GM23338 (cell line): Measurements from ENCODE around the gene KCNQ5. TPM values are rescaled to one million over a fixed set of nuclear protein-coding genes. Genes with fewer than 3 reads are reported as not detected.

Source experiments
- ATAC-seq: fragments of 200-7000 bp; cut with Tn5 transposase; 3 replicates; pipeline ENCODE4 v1.9.1; 2020
- DNase-seq: peaks from one replicate; pipeline ENCODE4 v3.0.0-alpha.2; 2015; ENCODE audit warnings: low spot score
- H2AFZ ChIP-seq: fragments of 200-600 bp; sonication (generic); 2 replicates; pipeline ENCODE4 v1.8.0; 2016; ENCODE audit warnings: antibody characterized with exemption, mild to moderate bottlenecking, moderate library complexity
- H3F3A ChIP-seq: fragments of 200-600 bp; sonication (generic); replicated peaks from 2 replicates; pipeline ENCODE4 v1.8.0; 2017; ENCODE audit warnings: antibody characterized with exemption, mixed run types, low read depth
- H3K27ac ChIP-seq: fragments of 200-600 bp; sonication (generic); 2 replicates; pipeline ENCODE4 v1.6.1; 2016; ENCODE audit warnings: low read depth
- H3K27me3 ChIP-seq: fragments of 200-600 bp; sonication (generic); 2 replicates; pipeline ENCODE4 v1.8.0; 2016; ENCODE audit warnings: mild to moderate bottlenecking, mixed run types, moderate library complexity; ENCODE audit not compliant: insufficient read depth
- H3K36me3 ChIP-seq: fragments of 200-600 bp; sonication (generic); 2 replicates; pipeline ENCODE4 v1.8.0; 2016; ENCODE audit warnings: mild to moderate bottlenecking; ENCODE audit not compliant: insufficient read depth
- H3K4me1 ChIP-seq: fragments of 200-600 bp; sonication (generic); 2 replicates; pipeline ENCODE4 v1.8.0; 2016; ENCODE audit warnings: mild to moderate bottlenecking, moderate library complexity; ENCODE audit not compliant: insufficient read depth
- H3K4me2 ChIP-seq: fragments of 200-600 bp; sonication (generic); 2 replicates; pipeline ENCODE4 v1.7.1; 2017; ENCODE audit warnings: mixed run types
- H3K4me3 ChIP-seq: fragments of 200-600 bp; sonication (generic); 2 replicates; pipeline ENCODE4 v1.6.1; 2016; ENCODE audit warnings: mixed run types
- H3K79me2 ChIP-seq: fragments of 200-600 bp; sonication (generic); replicated peaks from 2 replicates; pipeline ENCODE4 v1.8.0; 2017; ENCODE audit warnings: mild to moderate bottlenecking; ENCODE audit not compliant: insufficient read depth
- H3K9me2 ChIP-seq: fragments of 200-600 bp; sonication (generic); 2 replicates; pipeline ENCODE4 v1.8.0; 2017; ENCODE audit not compliant: insufficient read depth
- H4K20me1 ChIP-seq: fragments of 200-600 bp; sonication (generic); replicated peaks from 2 replicates; pipeline ENCODE4 v1.8.0; 2017; ENCODE audit warnings: mild to moderate bottlenecking; ENCODE audit not compliant: insufficient read depth
- H3K27ac Mint-ChIP-seq: 2 replicates; pipeline ENCODE4 v1.8.0; 2020; ENCODE audit warnings: inconsistent platforms, mild to moderate bottlenecking, moderate library complexity, mixed read lengths
- H3K27me3 Mint-ChIP-seq: 3 replicates; pipeline ENCODE4 v1.8.0; 2022; ENCODE audit warnings: low read depth, mild to moderate bottlenecking, moderate library complexity, mixed read lengths, inconsistent platforms; ENCODE audit not compliant: insufficient read depth, poor library complexity
- H3K36me3 Mint-ChIP-seq: 3 replicates; pipeline ENCODE4 v1.8.0; 2021; ENCODE audit warnings: low read depth, mild to moderate bottlenecking, inconsistent platforms, moderate library complexity, mixed read lengths
- H3K4me1 Mint-ChIP-seq: 3 replicates; pipeline ENCODE4 v1.8.0; 2020; ENCODE audit warnings: mild to moderate bottlenecking, inconsistent platforms, mixed read lengths
- H3K4me3 Mint-ChIP-seq: 3 replicates; pipeline ENCODE4 v1.8.0; 2021; ENCODE audit warnings: moderate library complexity, mild to moderate bottlenecking, inconsistent platforms, mixed read lengths
- H3K9me3 Mint-ChIP-seq: 3 replicates; pipeline ENCODE4 v1.8.0; 2020; ENCODE audit warnings: moderate library complexity, mild to moderate bottlenecking, inconsistent platforms, mixed read lengths
- CREB1 ChIP-seq: fragments of 250-450 bp; sonication (Bioruptor Pico); IDR thresholded peaks from 2 replicates; pipeline ENCODE4 v1.5.0; 2020; ENCODE audit warnings: low read depth, mild to moderate bottlenecking, moderate library complexity
- EZH2 ChIP-seq: fragments of 200-600 bp; sonication (generic); IDR thresholded peaks from one replicate; pipeline ENCODE4 v1.8.0; 2017; ENCODE audit warnings: antibody characterized with exemption, mild to moderate bottlenecking, low read depth; ENCODE audit not compliant: unreplicated experiment
- EZH2phosphoT487 ChIP-seq: fragments of 200-600 bp; sonication (generic); IDR thresholded peaks from one replicate; pipeline ENCODE4 v1.8.1; 2018; ENCODE audit warnings: antibody characterized with exemption; ENCODE audit not compliant: unreplicated experiment
- JUNB ChIP-seq: IDR thresholded peaks from one replicate; pipeline ENCODE4 v1.6.1; 2016; ENCODE audit warnings: antibody characterized with exemption; ENCODE audit not compliant: unreplicated experiment
- NANOG ChIP-seq: IDR thresholded peaks from 2 replicates; pipeline ENCODE4 v1.6.1; 2016; ENCODE audit warnings: antibody characterized with exemption, borderline replicate concordance
- POLR2AphosphoS5 ChIP-seq: IDR thresholded peaks from 2 replicates; pipeline ENCODE4 v1.6.1; 2016; ENCODE audit warnings: antibody characterized with exemption, low read depth
- REST ChIP-seq: IDR thresholded peaks from one replicate; pipeline ENCODE4 v1.6.1; 2018; ENCODE audit warnings: antibody characterized with exemption; ENCODE audit not compliant: unreplicated experiment
- STAT1 ChIP-seq: IDR thresholded peaks from one replicate; pipeline ENCODE4 v1.6.1; 2016; ENCODE audit warnings: antibody characterized with exemption; ENCODE audit not compliant: unreplicated experiment
- ZNF114 ChIP-seq: fragments of 250-450 bp; sonication (Bioruptor Pico); IDR thresholded peaks from 2 replicates; pipeline ENCODE4 v1.5.0; 2020; ENCODE audit warnings: mild to moderate bottlenecking, moderate library complexity
- ZNF331 ChIP-seq: fragments of 250-450 bp; sonication (Bioruptor Pico); IDR thresholded peaks from 2 replicates; pipeline ENCODE4 v1.5.0; 2020; ENCODE audit warnings: low read depth, mild to moderate bottlenecking, moderate library complexity
- ZNF462 ChIP-seq: fragments of 250-450 bp; sonication (Bioruptor Pico); IDR thresholded peaks from 2 replicates; pipeline ENCODE4 v1.5.0; 2020; ENCODE audit warnings: mild to moderate bottlenecking, moderate library complexity
- polyA plus RNA-seq: library from polyadenylated mRNA; unstranded; fragments of >200 nt; fragmentation: Nextera tagmentation; extraction: Ambion mirVana; gene quantifications from 2 replicates; pipeline ENCODE4 v1.2.1, GENCODE V29; 2016
- total RNA-seq: library from RNA; depleted of rRNA; stranded (reverse); fragments of >200 nt; shearing (Covaris generic); gene quantifications from 2 replicates; pipeline ENCODE4 v1.2.3, GENCODE V29; 2014
- TF ChIP-seq, protein P1 (sequence below), 2 experiments: fragments of 200-600 bp in 1 of 2; sonication (generic) in 1 of 2; conservative IDR thresholded peaks; 2 replicates each; pipeline versions ENCODE4 v1.5.1 to v1.6.1; 2016 to 2017; ENCODE audit warnings: antibody characterized with exemption in 2 of 2, low read depth in 2 of 2, mild to moderate bottlenecking in 2 of 2, moderate library complexity in 1 of 2
- TF ChIP-seq, protein P2 (sequence below): IDR thresholded peaks from 2 replicates; pipeline ENCODE4 v1.6.1; 2016; ENCODE audit warnings: antibody characterized with exemption

Gene KCNQ5
- total and polyA plus RNA-seq, 2 experiments from 2014 or later, result 0.68 to 0.87 TPM

- Mint-ChIP-seq H3K36me3 (no peaks in the 10 kb centered on the region), H3K27me3 (no peaks in the 10 kb centered on the region), H3K9me3 (no peaks in the 10 kb centered on the region; the same call in 2 of the 3 replicates), H3K4me3 (no peak overlapping the region), H3K27ac (no peak overlapping the region), H3K4me1 (no peaks in the 10 kb centered on the region)
- H3F3A ChIP-seq, result no peaks in the 10 kb centered on the region
- H4K20me1 ChIP-seq, result no peaks in the 10 kb centered on the region
- TF ChIP-seq REST (no peak), EZH2 (no peak), ZNF114 (CRISPR knock-in tag) (no peak), STAT1 (no peak), NANOG (no peak), POLR2AphosphoS5 (no peak), JUNB (no peak), EZH2phosphoT487 (no peak), ZNF462 (CRISPR knock-in tag) (no peak), ZNF331 (CRISPR knock-in tag) (no peak), CREB1 (no peak)
- TF ChIP-seq, protein P1, sequence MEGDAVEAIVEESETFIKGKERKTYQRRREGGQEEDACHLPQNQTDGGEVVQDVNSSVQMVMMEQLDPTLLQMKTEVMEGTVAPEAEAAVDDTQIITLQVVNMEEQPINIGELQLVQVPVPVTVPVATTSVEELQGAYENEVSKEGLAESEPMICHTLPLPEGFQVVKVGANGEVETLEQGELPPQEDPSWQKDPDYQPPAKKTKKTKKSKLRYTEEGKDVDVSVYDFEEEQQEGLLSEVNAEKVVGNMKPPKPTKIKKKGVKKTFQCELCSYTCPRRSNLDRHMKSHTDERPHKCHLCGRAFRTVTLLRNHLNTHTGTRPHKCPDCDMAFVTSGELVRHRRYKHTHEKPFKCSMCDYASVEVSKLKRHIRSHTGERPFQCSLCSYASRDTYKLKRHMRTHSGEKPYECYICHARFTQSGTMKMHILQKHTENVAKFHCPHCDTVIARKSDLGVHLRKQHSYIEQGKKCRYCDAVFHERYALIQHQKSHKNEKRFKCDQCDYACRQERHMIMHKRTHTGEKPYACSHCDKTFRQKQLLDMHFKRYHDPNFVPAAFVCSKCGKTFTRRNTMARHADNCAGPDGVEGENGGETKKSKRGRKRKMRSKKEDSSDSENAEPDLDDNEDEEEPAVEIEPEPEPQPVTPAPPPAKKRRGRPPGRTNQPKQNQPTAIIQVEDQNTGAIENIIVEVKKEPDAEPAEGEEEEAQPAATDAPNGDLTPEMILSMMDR (conservative IDR thresholded peaks at IDR 0.05; ENCODE audit: low read depth in 2 of 2), result no peak
- TF ChIP-seq, protein P2, sequence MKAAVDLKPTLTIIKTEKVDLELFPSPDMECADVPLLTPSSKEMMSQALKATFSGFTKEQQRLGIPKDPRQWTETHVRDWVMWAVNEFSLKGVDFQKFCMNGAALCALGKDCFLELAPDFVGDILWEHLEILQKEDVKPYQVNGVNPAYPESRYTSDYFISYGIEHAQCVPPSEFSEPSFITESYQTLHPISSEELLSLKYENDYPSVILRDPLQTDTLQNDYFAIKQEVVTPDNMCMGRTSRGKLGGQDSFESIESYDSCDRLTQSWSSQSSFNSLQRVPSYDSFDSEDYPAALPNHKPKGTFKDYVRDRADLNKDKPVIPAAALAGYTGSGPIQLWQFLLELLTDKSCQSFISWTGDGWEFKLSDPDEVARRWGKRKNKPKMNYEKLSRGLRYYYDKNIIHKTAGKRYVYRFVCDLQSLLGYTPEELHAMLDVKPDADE, result no peak
- H3K79me2 ChIP-seq, result no peaks in the 10 kb centered on the region
- H3K4me1 ChIP-seq, result no peaks in the 10 kb centered on the region
- H3K36me3 ChIP-seq, result no peaks in the 10 kb centered on the region
- H3K4me2 ChIP-seq, result no peak overlapping the region
- DNase-seq (no peak), ATAC-seq (no peak)
- no peak overlapping the region for H3K27ac ChIP-seq
- H3K9me2 ChIP-seq, result peaks cover 7% of the 10 kb centered on the region; the same call in 1 of the 2 replicates
- no peaks in the 10 kb centered on the region for H3K27me3 ChIP-seq
- H3K4me3 ChIP-seq, result no peak overlapping the region
- H2AFZ ChIP-seq, result no peak overlapping the region
Observed at GRCh38 chr6:73108949-73109348, 487.1 kb downstream of the KCNQ5 start.
